SW480 (cell line): ENCODE data around the gene GREB1L.

Experiments used
- DNase-seq: peaks from one replicate; pipeline ENCODE4 v3.0.0-alpha.2; 2016; ENCODE audit warnings: low spot score

The GREB1L gene

GRCh38 chr18:21489119-21489750 lies 247.2 kb downstream of the GREB1L start:
- DNase-seq: peak; percentile 33

GRCh38 chr18:21489919-21490495 lies 248.0 kb downstream of the GREB1L start:
- DNase-seq: no peak

GRCh38 chr18:21490748-21491147 lies 248.7 kb downstream of the GREB1L start:
- no peak for DNase-seq

GRCh38 chr18:21496277-21496835 lies 254.3 kb downstream of the GREB1L start:
- no peak for DNase-seq

DNA sequence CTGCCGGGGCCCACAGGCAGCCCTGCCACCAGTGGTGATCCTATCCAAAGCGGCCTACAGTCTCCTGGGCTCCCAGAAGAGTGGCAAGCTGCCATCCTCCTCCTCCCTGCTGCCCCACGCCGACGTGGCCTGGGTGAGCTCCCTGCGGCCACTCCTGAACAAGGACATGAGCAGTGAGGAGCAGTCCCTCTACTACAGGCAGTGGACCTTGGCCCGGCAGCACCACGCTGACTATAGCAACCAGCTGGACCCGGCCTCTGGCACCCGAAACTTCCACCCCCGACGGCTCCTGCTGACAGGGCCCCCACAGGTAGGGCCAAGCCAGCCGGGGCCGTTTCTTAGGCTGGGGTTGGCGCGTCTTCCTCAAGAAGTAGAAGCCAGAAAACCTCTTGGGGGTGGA lies 258.0 kb downstream of the GREB1L start:
- no peak for DNase-seq

DNA sequence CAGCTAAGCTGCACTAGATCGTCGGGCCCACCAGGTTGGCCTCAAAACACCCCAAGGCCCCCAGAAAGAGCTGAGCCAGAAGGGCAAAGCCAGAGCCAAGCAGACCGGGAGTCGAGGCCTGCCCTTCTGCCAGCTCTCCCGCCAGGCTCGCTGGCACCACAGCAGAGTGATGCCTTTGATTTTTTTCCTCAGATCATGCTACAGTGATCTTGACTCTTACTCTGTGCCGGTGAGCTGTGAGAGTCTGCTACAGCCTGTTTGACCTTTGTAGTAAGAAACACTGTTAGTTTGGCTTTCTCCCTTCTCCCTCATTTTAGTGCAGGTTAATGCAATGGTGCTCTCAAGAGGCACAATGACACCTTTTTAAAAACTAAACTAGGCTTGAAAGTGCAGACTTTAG lies 260.6 kb downstream of the GREB1L start:
- DNase-seq: no peak

GRCh38 chr18:21507913-21508701 lies 266.1 kb downstream of the GREB1L start:
- no peak for DNase-seq

- DNase-seq: no peak
These were observed 267.0 kb downstream of the GREB1L start for GRCh38 chr18:21509062-21509461.

GRCh38 chr18:21513292-21513691 lies 271.3 kb downstream of the GREB1L start:
- DNase-seq: no peak

- no peak for DNase-seq
These were observed 271.7 kb downstream of the GREB1L start for GRCh38 chr18:21513741-21514140.

DNA sequence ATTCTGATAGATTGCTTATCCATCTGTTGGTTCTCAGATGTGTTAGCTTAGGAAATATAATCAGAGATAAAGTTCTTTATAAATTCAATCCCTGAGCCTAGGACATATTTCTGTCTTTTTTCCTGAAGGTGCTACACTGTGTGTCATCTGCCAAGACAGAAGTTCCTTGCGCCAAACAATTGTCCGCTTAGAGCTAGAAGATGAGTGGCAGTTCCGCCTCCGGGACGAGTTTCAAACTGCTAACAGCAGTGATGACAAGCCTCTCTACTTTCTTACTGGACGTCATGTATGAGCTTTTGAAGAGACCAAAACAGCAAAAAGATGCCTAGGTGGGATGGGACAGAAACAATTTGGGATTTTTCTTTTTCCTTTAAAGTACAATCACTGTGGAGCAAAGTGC lies 280.5 kb downstream of the GREB1L start:
- no peak for DNase-seq

DNA sequence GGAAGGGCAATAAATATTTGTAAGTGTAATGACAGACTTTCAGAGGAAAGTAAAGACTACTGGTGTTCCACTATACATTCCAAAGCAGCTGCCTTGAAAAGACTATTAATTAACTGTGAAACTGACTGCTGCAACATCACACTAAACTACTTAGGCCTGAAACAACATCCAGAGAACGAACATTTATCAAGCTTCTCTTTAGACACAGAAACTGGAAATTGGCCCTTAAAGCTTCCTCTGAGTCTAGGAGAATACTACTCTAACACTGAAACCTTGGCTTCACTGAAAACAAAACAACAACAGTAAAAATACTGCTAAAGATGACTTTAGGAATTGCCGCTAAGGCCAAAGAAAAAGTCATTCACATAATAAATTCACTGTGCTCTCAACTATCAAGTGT lies 283.9 kb downstream of the GREB1L start:
- no peak for DNase-seq

DNA sequence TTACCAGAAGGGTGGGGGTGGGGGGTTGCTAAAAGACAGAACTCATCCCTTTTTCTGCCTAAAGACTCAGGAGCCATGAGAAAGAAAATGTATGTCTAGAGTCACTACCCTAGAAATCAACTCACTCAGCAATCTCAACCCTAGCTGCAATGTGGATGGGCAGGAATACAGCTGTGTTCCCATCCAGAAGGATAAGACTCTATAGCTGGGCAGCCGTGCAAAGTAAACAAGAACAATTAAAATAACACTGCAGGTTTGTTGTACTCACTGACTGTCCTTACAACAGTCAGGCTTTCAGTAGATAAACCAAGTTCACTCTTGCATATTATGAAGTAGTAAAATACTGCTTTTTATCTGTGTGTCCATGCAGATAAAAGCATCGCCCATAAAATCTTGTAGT lies 284.4 kb downstream of the GREB1L start:
- no peak for DNase-seq

DNA sequence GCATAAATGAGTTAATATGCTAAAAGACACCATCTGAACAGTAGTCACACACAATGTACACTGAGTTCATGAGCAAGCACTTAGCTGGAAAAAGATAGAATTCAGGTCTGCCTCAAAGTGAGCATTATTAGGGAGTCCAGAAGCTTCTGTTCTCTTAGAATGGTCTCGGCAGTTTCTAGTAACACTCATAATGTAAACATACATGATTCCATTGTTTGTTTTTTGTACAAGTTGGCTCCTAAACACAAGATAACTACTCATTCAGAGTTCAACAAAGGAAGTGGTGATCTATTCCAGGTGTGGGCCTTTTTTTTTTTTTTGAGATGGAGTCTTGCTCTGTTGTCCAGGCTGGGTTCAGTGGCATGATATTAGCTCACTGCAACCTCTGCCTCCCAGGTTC lies 292.3 kb downstream of the GREB1L start:
- DNase-seq: no peak

DNA sequence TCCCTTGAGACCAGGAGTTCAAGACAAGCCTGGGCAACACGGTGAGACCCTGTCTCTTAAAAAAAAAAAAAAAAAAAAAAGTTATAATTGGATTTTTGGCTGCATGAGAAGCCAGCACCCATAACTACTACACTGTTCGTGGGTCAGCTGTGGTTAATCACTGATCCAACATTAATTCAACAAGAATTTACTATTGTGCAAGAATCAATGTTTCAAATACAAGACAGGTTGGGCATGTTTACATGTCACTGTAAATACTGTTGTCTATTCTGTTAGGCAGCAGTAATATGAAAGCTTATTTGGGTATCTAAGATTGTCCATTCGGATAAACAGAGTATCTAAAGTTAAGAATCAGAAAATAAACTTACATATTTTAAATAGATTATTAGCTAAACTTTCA lies 296.2 kb downstream of the GREB1L start:
- DNase-seq: no peak

- no peak for DNase-seq
These were observed 304.4 kb downstream of the GREB1L start for GRCh38 chr18:21546423-21546822.

- no peak for DNase-seq
These were observed 306.6 kb downstream of the GREB1L start for GRCh38 chr18:21548647-21549046.

GRCh38 chr18:21550510-21550970 lies 308.5 kb downstream of the GREB1L start:
- no peak for DNase-seq

- no peak for DNase-seq
These were observed 315.7 kb downstream of the GREB1L start for GRCh38 chr18:21557607-21558253.

- no peak for DNase-seq
These were observed 317.2 kb downstream of the GREB1L start for GRCh38 chr18:21559195-21559594.

GRCh38 chr18:21571772-21572171 lies 329.7 kb downstream of the GREB1L start:
- no peak for DNase-seq
